ENCODE data around the gene APRT.

APRT gene

GRCh38 chr16:88780142-88781062, 31.3 kb downstream of the APRT start:
- H3K27ac ChIP-seq (ENCODE audit: low read length): peak overlapping the region; percentile 66; the same call in 1 of the 2 replicates
- no peaks in the 10 kb centered on the region for H3K27me3 ChIP-seq (ENCODE audit: insufficient read depth, low read length, poor library complexity)
- no peak for DNase-seq
- no peak overlapping the region for H2AFZ ChIP-seq (ENCODE audit: low read depth, low read length)
- H3K4me1 ChIP-seq (ENCODE audit: insufficient read depth, low read length): peaks cover 42% of the 10 kb centered on the region
- H3K9me3 ChIP-seq (ENCODE audit: insufficient read depth, low read length, severe bottlenecking): no peaks in the 10 kb centered on the region
- no peak for ATAC-seq (ENCODE audit: insufficient read depth, low read depth)
- TF ChIP-seq EZH2 (IDR thresholded peaks at IDR 0.05; ENCODE audit: borderline replicate concordance, low read depth, low read length, severe bottlenecking) (no peak), CTCF (IDR thresholded peaks at IDR 0.05; ENCODE audit: borderline replicate concordance, extremely low read depth, low read length, poor library complexity, severe bottlenecking) (no peak)
- peak overlapping the region; percentile 52 for H3K4me2 ChIP-seq (ENCODE audit: insufficient read depth, low read length)
- H3K9ac ChIP-seq (ENCODE audit: low read depth, low read length): peak overlapping the region; percentile 94; the same call in 1 of the 2 replicates
- peak overlapping the region in 1 of 2 experiments; percentile 23; a peak in 1 of 4 replicates for H3K4me3 ChIP-seq (ENCODE audit: low read depth in 1 of 2, low read length in 2 of 2)
- peaks cover 77% of the 10 kb centered on the region for H4K20me1 ChIP-seq (ENCODE audit: insufficient read depth, low read length)
- H3K36me3 ChIP-seq (ENCODE audit: insufficient read depth, low read length): peaks cover 13% of the 10 kb centered on the region
- H3K79me2 ChIP-seq (ENCODE audit: insufficient read depth, low read length): peaks cover 98% of the 10 kb centered on the region

- no peak for DNase-seq
- Histone ChIP-seq H3K9me3 (ENCODE audit: insufficient read depth, low read length, severe bottlenecking) (no peaks in the 10 kb centered on the region), H3K4me1 (ENCODE audit: insufficient read depth, low read length) (peaks cover 42% of the 10 kb centered on the region), H3K27me3 (ENCODE audit: insufficient read depth, low read length, poor library complexity) (no peaks in the 10 kb centered on the region), H3K27ac (ENCODE audit: low read length) (no peak overlapping the region), H3K36me3 (ENCODE audit: insufficient read depth, low read length) (peaks cover 16% of the 10 kb centered on the region), H2AFZ (ENCODE audit: low read depth, low read length) (no peak overlapping the region), H3K4me2 (ENCODE audit: insufficient read depth, low read length) (no peak overlapping the region), H4K20me1 (ENCODE audit: insufficient read depth, low read length) (peaks cover 84% of the 10 kb centered on the region), H3K4me3 (ENCODE audit: low read depth in 1 of 2, low read length in 2 of 2) (no peak overlapping the region), H3K9ac (ENCODE audit: low read depth, low read length) (no peak overlapping the region), H3K79me2 (ENCODE audit: insufficient read depth, low read length) (peaks cover 98% of the 10 kb centered on the region)
- no peak for ATAC-seq (ENCODE audit: insufficient read depth, low read depth)
- TF ChIP-seq EZH2 (IDR thresholded peaks at IDR 0.05; ENCODE audit: borderline replicate concordance, low read depth, low read length, severe bottlenecking) (no peak), CTCF (IDR thresholded peaks at IDR 0.05; ENCODE audit: borderline replicate concordance, extremely low read depth, low read length, poor library complexity, severe bottlenecking) (no peak)
These were observed 32.2 kb downstream of the APRT start for GRCh38 chr16:88779406-88780141.

DNA sequence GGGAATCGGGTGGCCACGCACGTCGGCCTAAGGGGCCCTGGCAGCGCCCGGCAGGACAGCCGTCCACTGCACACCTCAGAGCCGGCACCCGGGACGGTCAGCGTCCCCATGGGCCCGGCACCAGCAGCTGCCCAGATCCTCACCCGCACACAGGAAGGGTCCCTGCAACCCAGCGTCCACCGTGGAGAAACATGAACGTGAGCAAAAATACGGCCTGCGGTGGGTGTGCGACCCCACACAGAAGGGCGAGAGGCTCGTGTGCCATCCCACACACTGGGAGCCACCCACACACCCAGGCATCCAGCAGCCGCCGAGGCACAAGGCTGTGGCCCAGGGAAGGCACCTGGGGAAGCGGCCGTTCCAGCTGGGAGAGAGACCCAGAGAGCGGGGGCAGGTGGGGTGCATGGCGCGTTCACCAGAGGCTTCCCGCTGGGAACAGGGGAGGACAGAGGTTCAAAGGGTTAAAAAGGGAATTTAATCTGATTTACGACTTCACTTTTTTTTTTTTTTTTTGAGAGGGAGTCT, 33.1 kb downstream of the APRT start:
- no peak overlapping the region for H3K4me3 ChIP-seq (ENCODE audit: low read depth in 1 of 2, low read length in 2 of 2)
- H3K9ac ChIP-seq (ENCODE audit: low read depth, low read length): no peak overlapping the region
- H4K20me1 ChIP-seq (ENCODE audit: insufficient read depth, low read length): peaks cover 89% of the 10 kb centered on the region
- H3K36me3 ChIP-seq (ENCODE audit: insufficient read depth, low read length): peaks cover 16% of the 10 kb centered on the region
- no peak overlapping the region for H2AFZ ChIP-seq (ENCODE audit: low read depth, low read length)
- no peaks in the 10 kb centered on the region for H3K27me3 ChIP-seq (ENCODE audit: insufficient read depth, low read length, poor library complexity)
- no peaks in the 10 kb centered on the region for H3K9me3 ChIP-seq (ENCODE audit: insufficient read depth, low read length, severe bottlenecking)
- H3K79me2 ChIP-seq (ENCODE audit: insufficient read depth, low read length): peaks cover 98% of the 10 kb centered on the region
- H3K4me1 ChIP-seq (ENCODE audit: insufficient read depth, low read length): peaks cover 35% of the 10 kb centered on the region
- TF ChIP-seq CTCF (IDR thresholded peaks at IDR 0.05; ENCODE audit: borderline replicate concordance, extremely low read depth, low read length, poor library complexity, severe bottlenecking) (no peak), EZH2 (IDR thresholded peaks at IDR 0.05; ENCODE audit: borderline replicate concordance, low read depth, low read length, severe bottlenecking) (no peak)
- H3K4me2 ChIP-seq (ENCODE audit: insufficient read depth, low read length): no peak overlapping the region
- DNase-seq (no peak), ATAC-seq (ENCODE audit: insufficient read depth, low read depth) (no peak)
- H3K27ac ChIP-seq (ENCODE audit: low read length): no peak overlapping the region
